HCT116 (cell line): Measurements from ENCODE around the gene RAP1A. TPM values are rescaled to one million over a fixed set of nuclear protein-coding genes. Genes with fewer than 3 reads are reported as not detected.

Source experiments
- ATAC-seq: fragments of 200-7000 bp; cut with Tn5 transposase; 2 replicates; pipeline ENCODE4 v1.9.1; 2020; ENCODE audit warnings: mild to moderate bottlenecking, moderate library complexity
- BruUV-seq: library from RNA; stranded (reverse); fragments of 400-500 nt; replicated peaks from 2 replicates; lab custom pipeline; 2021; lab: Mats Ljungman, UMichigan
- CTCF ChIA-PET: fragments of 300-600 bp; sonication (Branson Sonifier 250); formaldehyde crosslinking; loops from one replicate; lab custom pipeline; 2021; ENCODE audit warnings: antibody characterized with exemption; lab: Charles Lee
- POLR2A ChIA-PET: fragments of 300-600, 350-600 bp; sonication (Branson Sonifier 250); formaldehyde crosslinking; loops from one replicate; lab custom pipeline; 2021; ENCODE audit warnings: antibody characterized with exemption; lab: Charles Lee
- RAD21 ChIA-PET, 2 experiments: fragments of 300-600 bp; sonication (Branson Sonifier 250); formaldehyde crosslinking; loops; one replicate each; lab custom pipeline; 2023; ENCODE audit warnings: low total read pairs in 2 of 2; ENCODE audit not compliant: uncharacterized antibody in 2 of 2, unreplicated experiment in 2 of 2, low non-redundant PET in 1 of 2; lab: Charles Lee
- DNase-seq: peaks from one replicate; pipeline ENCODE4 v3.0.0-alpha.2; 2010; ENCODE audit warnings: low read depth, low spot score
- H2AFZ ChIP-seq: fragments of 200-600 bp; shearing (Covaris generic), sonication (generic); 2 replicates; pipeline ENCODE4 v1.6.1; 2017; ENCODE audit warnings: low read depth, mixed run types, mixed read lengths, antibody characterized with exemption, low read length; ENCODE audit not compliant: poor library complexity, severe bottlenecking
- H3K27ac ChIP-seq: 2 replicates; pipeline ENCODE4 v1.5.1; 2012; ENCODE audit warnings: low read depth, low read length
- H3K27me3 ChIP-seq: fragments of 200-600 bp; sonication (generic); 2 replicates; pipeline ENCODE4 v1.6.1; 2016; ENCODE audit warnings: mixed run types, low read length, mixed read lengths; ENCODE audit not compliant: insufficient read depth
- H3K36me3 ChIP-seq, 2 experiments: fragments of 200-500 bp in 1 of 2; fragments of 200-600 bp in 1 of 2; sonication (Bioruptor generic) in 1 of 2; sonication (generic) in 1 of 2; 2 replicates each; pipeline versions ENCODE4 v1.5.1 to v1.6.1; 2014 to 2016; ENCODE audit warnings: low read length in 2 of 2, inconsistent platforms in 1 of 2, mixed read lengths in 1 of 2, mixed run types in 1 of 2; ENCODE audit not compliant: insufficient read depth in 2 of 2, control insufficient read depth in 1 of 2
- H3K4me1 ChIP-seq, 2 experiments: fragments of 200-600 bp in 1 of 2; sonication (generic) in 1 of 2; 2 replicates each; pipeline versions ENCODE4 v1.5.1 to v1.6.1; 2012 to 2017; ENCODE audit warnings: low read length in 2 of 2, inconsistent platforms in 1 of 2, mild to moderate bottlenecking in 1 of 2, mixed read lengths in 1 of 2, mixed run types in 1 of 2, moderate library complexity in 1 of 2; ENCODE audit not compliant: insufficient read depth in 2 of 2, control insufficient read depth in 1 of 2
- H3K4me2 ChIP-seq: fragments of 200-600 bp; sonication (generic); 2 replicates; pipeline ENCODE4 v1.6.1; 2017; ENCODE audit warnings: mixed run types, low read length, mixed read lengths
- H3K4me3 ChIP-seq, 2 experiments: fragments of 200-600 bp in 1 of 2; sonication (generic) in 1 of 2; replicated peaks in 1 of 2; 2 replicates each; pipeline ENCODE4 v1.5.1; 2011 to 2016; ENCODE audit warnings: low read length in 2 of 2, control low read depth in 1 of 2, low read depth in 1 of 2, mild to moderate bottlenecking in 1 of 2, mixed read lengths in 1 of 2, mixed run types in 1 of 2
- H3K79me2 ChIP-seq: fragments of 200-600 bp; sonication (generic); 2 replicates; pipeline ENCODE4 v1.6.1; 2017; ENCODE audit warnings: mild to moderate bottlenecking, mixed run types, low read length, moderate library complexity, mixed read lengths; ENCODE audit not compliant: insufficient read depth
- H3K9ac ChIP-seq: fragments of 200-600 bp; sonication (generic); 2 replicates; pipeline ENCODE4 v1.6.1; 2016; ENCODE audit warnings: low read length, mixed read lengths
- H3K9me2 ChIP-seq: fragments of 200-600 bp; sonication (generic), shearing (Covaris generic); 2 replicates; pipeline ENCODE4 v1.6.1; 2017; ENCODE audit warnings: mixed run types, mild to moderate bottlenecking, moderate library complexity; ENCODE audit not compliant: insufficient read depth
- H3K9me3 ChIP-seq, 2 experiments: fragments of 200-500 bp in 1 of 2; fragments of 200-600 bp in 1 of 2; sonication (Bioruptor generic) in 1 of 2; sonication (generic) in 1 of 2; 2 replicates each; pipeline ENCODE4 v1.6.1; 2014 to 2017; ENCODE audit warnings: low read length in 2 of 2, mixed read lengths in 2 of 2, inconsistent platforms in 1 of 2, low read depth in 1 of 2, mild to moderate bottlenecking in 1 of 2, mixed run types in 1 of 2, moderate library complexity in 1 of 2; ENCODE audit not compliant: control insufficient read depth in 1 of 2, insufficient read depth in 1 of 2
- H4K20me1 ChIP-seq: fragments of 200-600 bp; sonication (generic), shearing (Covaris generic); 2 replicates; pipeline ENCODE4 v1.6.1; 2017; ENCODE audit warnings: mixed run types, mild to moderate bottlenecking, moderate library complexity; ENCODE audit not compliant: insufficient read depth
- EZH2 ChIP-seq: fragments of 200-600 bp; sonication (generic); IDR thresholded peaks from 2 replicates; pipeline ENCODE4 v1.6.1; 2017; ENCODE audit warnings: antibody characterized with exemption, mixed run types
- FOSL1 ChIP-seq: IDR thresholded peaks from 2 replicates; pipeline ENCODE4 v1.6.1; 2012; ENCODE audit warnings: low read depth
- MAX ChIP-seq: IDR thresholded peaks from 2 replicates; pipeline ENCODE4 v1.6.1; 2012
- POLR2A ChIP-seq: IDR thresholded peaks from 2 replicates; pipeline ENCODE4 v1.7.0; 2011; ENCODE audit warnings: borderline replicate concordance; ENCODE audit not compliant: insufficient read depth, insufficient read length; ENCODE audit errors: extremely low read depth
- POLR2AphosphoS5 ChIP-seq: IDR thresholded peaks from 2 replicates; pipeline ENCODE4 v1.6.1; 2011; ENCODE audit warnings: mild to moderate bottlenecking, low read depth, low read length, moderate library complexity
- RAD21 ChIP-seq: IDR thresholded peaks from 2 replicates; pipeline ENCODE4 v1.6.1; 2012; ENCODE audit warnings: low read depth, mild to moderate bottlenecking
- SIN3A ChIP-seq: IDR thresholded peaks from 2 replicates; pipeline ENCODE4 v1.6.1; 2012; ENCODE audit warnings: low read depth
- SP1 ChIP-seq: IDR thresholded peaks from 2 replicates; pipeline ENCODE4 v1.6.1; 2012; ENCODE audit warnings: low read depth
- TCF7L2 ChIP-seq: IDR thresholded peaks from 2 replicates; pipeline ENCODE4 v1.7.0; 2011; ENCODE audit warnings: borderline replicate concordance, inconsistent platforms; ENCODE audit not compliant: insufficient read depth, insufficient read length; ENCODE audit errors: extremely low read depth
- ZFX ChIP-seq: fragments of 450-650 bp; IDR thresholded peaks from 2 replicates; pipeline ENCODE4 v1.6.1; 2017
- intact Hi-C: fragments of 100-400 bp; cut with micrococcal nuclease; formaldehyde crosslinking; loops from 2 replicates; pipeline ENCODE4 v1.10.0; 2022
- total RNA-seq: library from RNA; stranded (reverse); gene quantifications from one replicate; pipeline ENCODE4 v1.2.1, GENCODE V29; 2021; ENCODE audit not compliant: unreplicated experiment
- TF ChIP-seq, protein P1 (sequence below): IDR thresholded peaks from 2 replicates; pipeline ENCODE4 v1.6.1; 2012; ENCODE audit warnings: low read depth
- TF ChIP-seq, protein P2 (sequence below): IDR thresholded peaks from 2 replicates; pipeline ENCODE4 v1.6.1; 2012

The RAP1A gene
- total RNA-seq, 1 experiment from 2014 or later: 46.2 TPM

- ATAC-seq (no peak), DNase-seq (no peak)
- H3K9me2 ChIP-seq: no peaks in the 10 kb centered on the region
- H3K27ac ChIP-seq: no peak overlapping the region
- H3K79me2 ChIP-seq: no peaks in the 10 kb centered on the region
- no TSS peak for BruUV-seq
- ChIA-PET RAD21 (no interaction called here), POLR2A (no interaction called here), CTCF (no interaction called here)
- intact Hi-C loops: no loop called here
- H3K36me3 ChIP-seq: no peaks in the 10 kb centered on the region
- TF ChIP-seq TCF7L2: no peak
- no peak for TF ChIP-seq MAX
- TF ChIP-seq RAD21: no peak
- TF ChIP-seq, protein P1, sequence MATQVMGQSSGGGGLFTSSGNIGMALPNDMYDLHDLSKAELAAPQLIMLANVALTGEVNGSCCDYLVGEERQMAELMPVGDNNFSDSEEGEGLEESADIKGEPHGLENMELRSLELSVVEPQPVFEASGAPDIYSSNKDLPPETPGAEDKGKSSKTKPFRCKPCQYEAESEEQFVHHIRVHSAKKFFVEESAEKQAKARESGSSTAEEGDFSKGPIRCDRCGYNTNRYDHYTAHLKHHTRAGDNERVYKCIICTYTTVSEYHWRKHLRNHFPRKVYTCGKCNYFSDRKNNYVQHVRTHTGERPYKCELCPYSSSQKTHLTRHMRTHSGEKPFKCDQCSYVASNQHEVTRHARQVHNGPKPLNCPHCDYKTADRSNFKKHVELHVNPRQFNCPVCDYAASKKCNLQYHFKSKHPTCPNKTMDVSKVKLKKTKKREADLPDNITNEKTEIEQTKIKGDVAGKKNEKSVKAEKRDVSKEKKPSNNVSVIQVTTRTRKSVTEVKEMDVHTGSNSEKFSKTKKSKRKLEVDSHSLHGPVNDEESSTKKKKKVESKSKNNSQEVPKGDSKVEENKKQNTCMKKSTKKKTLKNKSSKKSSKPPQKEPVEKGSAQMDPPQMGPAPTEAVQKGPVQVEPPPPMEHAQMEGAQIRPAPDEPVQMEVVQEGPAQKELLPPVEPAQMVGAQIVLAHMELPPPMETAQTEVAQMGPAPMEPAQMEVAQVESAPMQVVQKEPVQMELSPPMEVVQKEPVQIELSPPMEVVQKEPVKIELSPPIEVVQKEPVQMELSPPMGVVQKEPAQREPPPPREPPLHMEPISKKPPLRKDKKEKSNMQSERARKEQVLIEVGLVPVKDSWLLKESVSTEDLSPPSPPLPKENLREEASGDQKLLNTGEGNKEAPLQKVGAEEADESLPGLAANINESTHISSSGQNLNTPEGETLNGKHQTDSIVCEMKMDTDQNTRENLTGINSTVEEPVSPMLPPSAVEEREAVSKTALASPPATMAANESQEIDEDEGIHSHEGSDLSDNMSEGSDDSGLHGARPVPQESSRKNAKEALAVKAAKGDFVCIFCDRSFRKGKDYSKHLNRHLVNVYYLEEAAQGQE: no peak
- no peak for TF ChIP-seq ZFX
- no peak for TF ChIP-seq EZH2
- TF ChIP-seq SP1: no peak
- TF ChIP-seq POLR2AphosphoS5: no peak
- no peak for TF ChIP-seq POLR2A
- TF ChIP-seq, protein P2, sequence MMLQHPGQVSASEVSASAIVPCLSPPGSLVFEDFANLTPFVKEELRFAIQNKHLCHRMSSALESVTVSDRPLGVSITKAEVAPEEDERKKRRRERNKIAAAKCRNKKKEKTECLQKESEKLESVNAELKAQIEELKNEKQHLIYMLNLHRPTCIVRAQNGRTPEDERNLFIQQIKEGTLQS: no peak
- TF ChIP-seq SIN3A: no peak
- no peak for TF ChIP-seq FOSL1
- H2AFZ ChIP-seq: no peak overlapping the region
- H3K27me3 ChIP-seq: no peaks in the 10 kb centered on the region
- H3K9me3 ChIP-seq: no peaks in the 10 kb centered on the region
- H3K4me3 ChIP-seq: no peak overlapping the region
- H3K4me1 ChIP-seq: no peaks in the 10 kb centered on the region
- H3K9ac ChIP-seq: no peak overlapping the region
- no peak overlapping the region for H3K4me2 ChIP-seq
- no peaks in the 10 kb centered on the region for H4K20me1 ChIP-seq
Observed at GRCh38 chr1:111586112-111586511, 33.5 kb upstream of the RAP1A start.
